Endometrium (tissue), 2 donors: ENCODE data around the gene B3GNT7.
"Not testable (repeated sequence)": the region's sequence is repeated elsewhere in the genome, so short reads cannot be mapped to it uniquely, and the experiment has no call there.

ENCODE experiments used
- FAIRE-seq: peaks from 2 replicates; lab custom pipeline; 2012; peaks lifted over from hg19 to GRCh38; lab: Jason Lieb, UNC
- donor health status: control.
- donor health status: control.

The B3GNT7 gene

GRCh38 chr2:231386446-231386845, 9.1 kb upstream of the B3GNT7 start:
- FAIRE-seq, result no peak

GRCh38 chr2:231387904-231388724, 7.4 kb upstream of the B3GNT7 start:
- FAIRE-seq, result no peak

GRCh38 chr2:231388725-231389346, 6.7 kb upstream of the B3GNT7 start:
- FAIRE-seq, result no peak

- no peak for FAIRE-seq
Measured at GRCh38 chr2:231390667-231391066, 4.8 kb upstream of the B3GNT7 start.

GRCh38 chr2:231391981-231392380, 3.5 kb upstream of the B3GNT7 start:
- FAIRE-seq, result no peak

GRCh38 chr2:231392431-231393148, 2.9 kb upstream of the B3GNT7 start:
- no peak for FAIRE-seq

GRCh38 chr2:231393149-231394131, 2.1 kb upstream of the B3GNT7 start:
- FAIRE-seq, result no peak

GRCh38 chr2:231394211-231395141, 1.0 kb upstream of the B3GNT7 start:
- FAIRE-seq, result no peak

- FAIRE-seq, result no peak
Measured at GRCh38 chr2:231396058-231396821, 730 bp downstream of the B3GNT7 start.

- FAIRE-seq, result no peak
Measured at GRCh38 chr2:231397011-231397927, 1.8 kb downstream of the B3GNT7 start.

- no peak for FAIRE-seq
Measured at GRCh38 chr2:231397928-231398294, 2.4 kb downstream of the B3GNT7 start.

- no peak for FAIRE-seq
Measured at GRCh38 chr2:231398585-231398984, 3.1 kb downstream of the B3GNT7 start.

- FAIRE-seq, result no peak
Measured at GRCh38 chr2:231399046-231399852, 3.7 kb downstream of the B3GNT7 start.

GRCh38 chr2:231399853-231400680, 4.6 kb downstream of the B3GNT7 start:
- no peak for FAIRE-seq

GRCh38 chr2:231400681-231401080, 5.2 kb downstream of the B3GNT7 start:
- not testable (repeated sequence) for FAIRE-seq

GRCh38 chr2:231401101-231401500, 5.6 kb downstream of the B3GNT7 start:
- FAIRE-seq, result not testable (repeated sequence)
